ENCODE measurements around the gene USP19. TPM values are rescaled to one million over a fixed set of nuclear protein-coding genes. Genes with fewer than 3 reads are reported as not detected.

Gene USP19
- total and polyA plus RNA-seq, 11 donors = 19.2 to 90.3 (median 55.6) TPM

DNA sequence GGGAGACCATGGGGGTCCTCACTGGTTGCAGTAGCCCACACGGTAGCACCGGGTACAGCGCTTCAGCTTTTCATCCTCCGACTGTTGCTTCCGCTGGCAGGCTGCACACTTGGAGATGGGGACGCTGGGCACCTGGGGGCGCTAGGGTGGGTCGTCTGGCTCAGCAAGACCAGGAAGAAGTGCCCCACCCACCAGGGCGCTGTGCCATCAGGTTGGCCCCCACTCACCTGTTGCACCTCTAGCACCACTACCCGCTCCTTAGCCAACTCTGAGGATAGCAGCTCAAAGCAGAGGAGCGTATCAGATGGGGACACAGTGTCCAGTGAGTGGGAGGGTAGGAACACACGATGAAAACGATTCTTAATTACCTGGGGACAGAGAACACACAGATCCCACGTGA is 8.4 kb downstream of the USP19 start:
- H3K27ac ChIP-seq = no peak overlapping the region
- TF ChIP-seq, protein P1, sequence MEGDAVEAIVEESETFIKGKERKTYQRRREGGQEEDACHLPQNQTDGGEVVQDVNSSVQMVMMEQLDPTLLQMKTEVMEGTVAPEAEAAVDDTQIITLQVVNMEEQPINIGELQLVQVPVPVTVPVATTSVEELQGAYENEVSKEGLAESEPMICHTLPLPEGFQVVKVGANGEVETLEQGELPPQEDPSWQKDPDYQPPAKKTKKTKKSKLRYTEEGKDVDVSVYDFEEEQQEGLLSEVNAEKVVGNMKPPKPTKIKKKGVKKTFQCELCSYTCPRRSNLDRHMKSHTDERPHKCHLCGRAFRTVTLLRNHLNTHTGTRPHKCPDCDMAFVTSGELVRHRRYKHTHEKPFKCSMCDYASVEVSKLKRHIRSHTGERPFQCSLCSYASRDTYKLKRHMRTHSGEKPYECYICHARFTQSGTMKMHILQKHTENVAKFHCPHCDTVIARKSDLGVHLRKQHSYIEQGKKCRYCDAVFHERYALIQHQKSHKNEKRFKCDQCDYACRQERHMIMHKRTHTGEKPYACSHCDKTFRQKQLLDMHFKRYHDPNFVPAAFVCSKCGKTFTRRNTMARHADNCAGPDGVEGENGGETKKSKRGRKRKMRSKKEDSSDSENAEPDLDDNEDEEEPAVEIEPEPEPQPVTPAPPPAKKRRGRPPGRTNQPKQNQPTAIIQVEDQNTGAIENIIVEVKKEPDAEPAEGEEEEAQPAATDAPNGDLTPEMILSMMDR (IDR thresholded peaks at IDR 0.05) = no peak
- no peak for TF ChIP-seq POLR2A (IDR thresholded peaks at IDR 0.05)
- peaks cover 0 to 1% (median 0%) of the 10 kb centered on the region in 12 donors for H3K4me1 ChIP-seq
- WGBS, 4 donors = 81 to 88% (median 86%) methylated on average over 14 of the region's 14 CpGs
- ATAC-seq (no peak), DNase-seq (peak in 1 of 5 donors; percentile 41)
- peaks cover 10 to 100% (median 100%) of the 10 kb centered on the region in 9 donors for H3K36me3 ChIP-seq
- intact Hi-C loops (cut with DNase I) = no loop called here
- H3K27me3 ChIP-seq = no peaks in the 10 kb centered on the region
- no peak overlapping the region for H3K4me3 ChIP-seq
- H3K9me3 ChIP-seq = no peaks in the 10 kb centered on the region

DNA sequence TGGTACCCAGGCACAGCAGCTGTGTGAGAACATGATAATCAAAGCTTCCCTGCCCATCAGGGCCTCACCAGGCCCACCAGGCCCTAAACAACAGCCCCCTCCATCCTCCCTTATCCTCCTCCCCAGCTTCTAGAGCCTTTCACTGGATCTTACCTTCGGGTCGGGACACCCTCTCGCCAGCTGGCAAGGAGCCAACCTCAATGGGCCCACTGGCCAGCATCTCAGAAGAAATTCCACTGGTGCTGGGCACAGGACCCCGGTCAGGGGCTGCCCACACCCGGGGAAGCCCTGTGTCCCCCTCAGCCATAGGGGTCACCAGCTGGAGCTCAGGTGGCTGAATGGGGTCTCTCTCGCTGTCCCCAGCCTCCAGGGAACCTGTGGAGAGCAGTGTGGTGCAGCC is 9.3 kb downstream of the USP19 start:
- no peaks in the 10 kb centered on the region for H3K9me3 ChIP-seq
- no peak overlapping the region for H3K27ac ChIP-seq
- no peak for ATAC-seq
- no peaks in the 10 kb centered on the region for H3K27me3 ChIP-seq
- intact Hi-C loops (cut with DNase I) = no loop called here
- H3K36me3 ChIP-seq = peaks cover 10 to 99% (median 92%) of the 10 kb centered on the region in 9 donors
- no peaks in the 10 kb centered on the region for H3K4me1 ChIP-seq
- DNase-seq = peak in 1 of 5 donors; percentile 45
- WGBS, 4 donors = 39 to 72% (median 58%) methylated on average over 3 to 6 of the region's 6 CpGs
- TF ChIP-seq, protein P1 (IDR thresholded peaks at IDR 0.05) = no peak
- TF ChIP-seq POLR2A (IDR thresholded peaks at IDR 0.05) = no peak
- no peak overlapping the region for H3K4me3 ChIP-seq

DNA sequence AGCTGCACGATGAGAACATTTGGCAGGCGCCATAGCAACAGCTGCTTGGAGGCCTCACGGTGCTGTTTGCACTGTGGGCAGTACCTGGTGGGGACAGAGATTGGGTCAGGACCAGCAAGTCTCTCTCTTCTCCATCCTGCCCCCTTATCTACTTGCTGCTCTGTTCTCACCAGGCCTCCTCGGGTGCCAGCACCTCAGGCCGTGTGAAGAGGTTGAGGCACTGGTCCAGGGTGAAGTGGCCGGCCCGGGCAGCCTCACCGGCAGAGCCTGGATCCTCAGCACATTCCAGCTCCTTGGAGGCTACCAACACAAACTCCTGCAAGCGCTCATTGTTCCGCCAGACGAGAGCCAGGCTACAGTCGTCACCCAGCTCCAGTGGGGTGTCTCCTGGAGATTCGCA is 9.8 kb downstream of the USP19 start:
- DNase-seq (peak in 1 of 5 donors; percentile 4), ATAC-seq (peak in 1 of 4 donors; percentile 13)
- Histone ChIP-seq H3K36me3 (peaks cover 10 to 97% (median 86%) of the 10 kb centered on the region in 9 donors), H3K27me3 (no peaks in the 10 kb centered on the region), H3K27ac (no peak overlapping the region), H3K4me3 (no peak overlapping the region), H3K4me1 (peaks cover 0 to 4% (median under 1%) of the 10 kb centered on the region in 12 donors), H3K9me3 (no peaks in the 10 kb centered on the region)
- WGBS, 4 donors = 55 to 67% (median 65%) methylated on average over 9 to 13 of the region's 13 CpGs
- no peak for TF ChIP-seq POLR2A (IDR thresholded peaks at IDR 0.05)
- TF ChIP-seq, protein P1 (IDR thresholded peaks at IDR 0.05) = no peak
- intact Hi-C loops (cut with DNase I) = no loop called here

DNA sequence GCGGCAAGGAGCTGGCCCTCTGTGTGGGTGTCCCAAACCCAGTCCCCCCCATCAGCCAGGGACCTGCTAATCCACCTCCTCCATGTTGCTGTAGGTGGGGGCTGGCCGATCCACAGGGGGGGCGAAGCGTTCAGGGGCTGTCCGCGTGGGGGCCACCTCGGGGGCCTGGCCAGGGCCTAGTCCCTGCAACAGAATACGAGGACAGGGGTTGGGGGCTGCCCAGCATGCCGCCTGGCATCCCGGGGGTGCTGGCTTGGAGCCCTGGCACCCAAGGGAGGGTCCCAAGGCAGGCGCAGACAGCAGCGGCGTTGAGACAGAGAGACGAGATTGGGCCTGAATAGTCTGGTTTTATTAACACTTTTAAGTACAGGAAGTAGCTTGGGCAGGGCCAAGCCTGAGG is 12.3 kb downstream of the USP19 start:
- ATAC-seq (no peak), DNase-seq (no peak)
- no peaks in the 10 kb centered on the region for H3K27me3 ChIP-seq
- no peak overlapping the region for H3K4me3 ChIP-seq
- peaks cover 12 to 20% (median 16%) of the 10 kb centered on the region in 12 donors for H3K4me1 ChIP-seq
- H3K27ac ChIP-seq = no peak overlapping the region
- intact Hi-C loops (cut with DNase I) = no loop called here
- H3K9me3 ChIP-seq = no peaks in the 10 kb centered on the region
- WGBS, 4 donors = 77 to 89% (median 78%) methylated on average over 7 to 14 of the region's 14 CpGs
- peaks cover 5 to 74% (median 62%) of the 10 kb centered on the region in 9 donors for H3K36me3 ChIP-seq
- TF ChIP-seq, protein P1 (IDR thresholded peaks at IDR 0.05) = no peak
- TF ChIP-seq POLR2A (IDR thresholded peaks at IDR 0.05) = no peak
